Raji (cell line): Measurements from ENCODE around the gene DAPK3.
A peak's percentile ranks its signal among the peaks of the same experiment; 100 is the strongest.

Experiments
- POLR2A ChIP-seq: IDR thresholded peaks from 2 replicates; pipeline ENCODE4 v1.6.1; 2011; ENCODE audit warnings: low read depth, low read length, control low read depth; ENCODE audit not compliant: insufficient read depth

Gene DAPK3

DNA sequence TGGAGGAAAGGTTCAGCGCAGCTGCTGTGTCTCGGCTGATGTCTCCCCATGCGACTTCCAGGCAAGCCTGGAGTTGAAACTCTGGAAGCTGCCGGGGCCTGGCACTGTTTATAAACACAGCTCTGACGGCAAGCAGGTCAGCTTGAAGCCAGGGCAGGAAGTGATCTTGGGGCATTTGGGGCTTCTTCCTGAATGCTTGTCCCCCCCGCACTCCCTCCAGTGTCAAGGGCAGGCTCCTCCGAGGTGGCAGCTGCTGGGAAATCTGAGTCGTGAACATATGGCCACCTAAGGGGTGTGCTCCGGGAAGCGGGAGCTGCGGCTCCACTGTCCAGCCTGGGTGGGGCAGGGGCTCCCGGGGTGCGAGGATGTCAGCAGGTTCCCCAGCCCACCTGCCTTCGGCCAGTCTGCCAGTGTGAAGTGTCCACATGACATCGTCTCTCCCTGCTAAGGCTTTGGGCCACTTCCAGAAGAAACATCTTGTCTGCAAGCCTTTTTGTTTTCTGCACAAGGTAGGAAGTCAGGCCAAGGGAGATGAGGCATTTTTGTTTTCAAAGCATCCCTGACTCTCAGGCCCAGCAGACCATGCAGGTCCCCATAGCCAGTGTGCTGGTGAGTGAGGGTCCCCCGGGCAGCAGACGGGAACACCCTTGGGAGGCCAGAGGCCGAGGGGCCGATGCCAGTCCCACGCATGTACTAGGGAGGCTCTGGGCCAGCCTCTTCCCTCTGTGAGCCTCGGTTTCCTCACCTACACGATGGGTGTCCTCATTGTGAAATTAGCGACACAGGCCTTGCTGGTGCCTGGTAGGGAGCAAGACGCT lies 39.3 kb upstream of the DAPK3 start:
- no peak for TF ChIP-seq POLR2A

DNA sequence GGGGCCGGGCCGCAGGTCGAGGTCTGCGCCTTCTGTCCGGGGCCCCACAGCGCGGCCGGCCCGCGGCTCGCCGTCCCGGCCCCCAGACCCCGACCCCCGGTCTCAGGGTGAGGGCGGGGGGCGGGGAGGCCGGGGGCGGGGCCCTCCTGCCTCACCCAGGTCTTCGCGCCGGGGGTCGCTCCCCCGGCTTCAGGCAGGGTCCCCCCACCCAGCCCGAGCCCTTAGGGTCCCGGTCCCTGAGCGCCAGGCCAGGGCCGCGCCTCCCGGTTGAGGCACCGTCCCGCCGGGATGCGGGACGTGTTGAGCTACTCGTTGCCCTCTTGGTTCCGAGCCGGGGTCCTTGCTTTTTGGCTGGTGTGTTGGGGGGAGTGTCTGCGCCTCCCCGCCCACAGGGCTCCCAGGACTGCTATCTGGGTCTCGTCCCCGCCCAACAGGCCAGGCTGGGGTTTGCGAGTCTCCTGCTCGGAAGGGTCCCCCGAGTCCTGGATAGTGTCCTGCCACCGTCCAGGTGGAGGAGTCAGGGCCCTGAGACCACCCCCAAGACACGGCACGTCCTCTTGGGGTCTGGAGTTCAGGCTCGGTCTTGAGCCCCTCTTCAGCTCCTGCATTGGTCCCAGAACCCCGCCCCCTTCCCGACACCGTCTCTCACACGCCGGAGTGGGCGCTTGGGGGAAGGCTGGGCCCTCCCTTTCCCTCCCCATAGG lies 37.1 kb upstream of the DAPK3 start:
- TF ChIP-seq POLR2A, result no peak

DNA sequence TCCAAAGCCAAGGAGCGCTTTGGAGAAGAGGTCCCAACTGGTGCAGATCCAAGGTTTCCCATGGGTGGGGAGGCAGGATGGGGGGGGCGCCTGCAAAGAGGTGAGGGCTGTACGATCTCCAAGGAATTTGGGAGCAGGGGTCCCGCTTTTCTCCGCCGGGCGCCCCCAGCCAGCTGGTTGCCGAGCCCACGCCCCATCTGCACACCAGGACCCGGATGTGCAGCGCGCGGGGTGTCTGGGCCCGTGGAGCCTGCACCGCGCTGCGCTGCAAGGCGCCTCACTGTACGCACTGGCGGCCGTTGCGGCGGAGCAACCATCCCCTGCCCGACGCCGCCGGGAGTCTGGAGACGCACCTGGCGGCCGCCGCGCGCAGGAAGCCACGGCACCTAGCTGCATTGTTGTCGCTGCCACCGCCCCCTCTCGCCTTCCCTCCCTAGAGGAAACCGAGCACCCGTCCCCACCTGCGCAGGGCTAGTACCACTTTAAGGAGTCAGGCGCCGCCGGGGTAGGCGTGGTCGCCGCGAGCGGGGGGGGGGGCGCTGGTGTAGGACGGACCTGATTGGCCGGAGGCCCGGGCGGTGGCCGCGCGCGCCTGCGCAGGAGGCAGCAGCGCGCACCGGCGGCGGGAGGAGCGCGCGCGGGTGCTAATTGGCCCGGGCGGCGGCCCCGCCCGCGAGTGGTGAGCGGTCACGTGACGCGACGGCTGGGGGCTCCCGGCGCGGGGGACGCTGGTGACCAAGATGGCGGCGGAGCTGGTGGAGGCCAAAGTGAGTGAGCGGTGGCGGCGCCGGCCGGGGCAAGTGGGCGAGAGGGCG lies 36.3 kb upstream of the DAPK3 start, which contains the start of gene PIAS4:
PIAS4 (plus strand) TSS at position 716 of the 815 bp plus-strand sequence; CDS start at position 741, 25 bp downstream.
- peak; percentile 91 for TF ChIP-seq POLR2A

GRCh38 chr19:3995607-3996006 lies 24.7 kb upstream of the DAPK3 start:
- TF ChIP-seq POLR2A, result no peak

DNA sequence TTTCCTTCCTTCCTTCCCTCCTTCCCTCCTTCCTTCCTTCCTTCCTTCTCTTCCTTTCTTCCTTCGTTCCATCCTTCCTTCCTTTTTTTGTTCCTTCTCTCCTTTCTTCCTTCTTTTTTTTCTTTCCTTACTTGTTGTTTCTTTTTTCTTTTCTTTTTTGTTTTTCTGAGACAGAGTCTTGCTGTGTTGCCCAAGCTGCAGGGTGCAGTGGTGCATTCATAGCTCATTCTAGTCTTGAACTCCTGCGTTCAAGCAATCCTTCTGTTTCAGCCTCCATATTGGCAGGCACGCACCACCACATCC lies 19.9 kb upstream of the DAPK3 start:
- no peak for TF ChIP-seq POLR2A

GRCh38 chr19:3987619-3988371 lies 16.9 kb upstream of the DAPK3 start:
- TF ChIP-seq POLR2A, result peak; percentile 7; the same call in 1 of the 2 replicates

DNA sequence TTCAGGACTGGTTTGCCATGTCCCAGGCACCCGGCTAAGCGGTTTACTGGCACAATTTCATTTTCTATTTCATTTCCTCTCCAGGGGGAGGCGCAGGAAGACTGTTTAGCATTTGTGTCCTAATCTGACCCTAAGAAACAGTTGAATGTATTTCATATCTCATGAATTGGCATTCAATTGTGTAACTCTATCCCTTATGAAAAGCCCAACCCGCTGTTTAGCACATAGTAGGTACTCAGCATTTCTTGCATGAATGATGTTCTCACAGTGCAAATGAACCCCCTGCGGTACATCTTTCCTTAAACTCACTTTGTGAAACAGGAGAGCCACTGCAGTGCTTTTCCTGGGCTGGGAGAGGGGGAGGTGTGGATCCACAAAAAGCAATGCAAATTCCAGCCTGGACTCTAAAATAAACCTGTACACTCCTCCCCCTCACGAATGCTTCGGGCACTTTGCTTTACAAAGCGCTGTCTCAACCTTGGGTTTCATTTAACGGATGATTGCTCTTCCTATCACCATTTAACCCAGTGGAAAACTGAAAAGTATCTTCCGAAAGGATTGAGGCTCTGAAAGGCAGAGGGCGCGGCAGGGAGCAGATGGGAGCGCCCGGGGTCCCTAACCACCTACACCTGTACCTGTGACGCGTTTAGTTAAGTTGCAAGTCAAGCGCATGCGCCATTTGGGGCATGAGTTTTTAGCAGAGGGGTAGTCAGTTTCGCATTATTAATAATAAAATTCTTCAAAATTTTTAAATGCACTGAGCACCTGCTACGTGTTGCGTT lies 15.6 kb upstream of the DAPK3 start:
- TF ChIP-seq POLR2A, result no peak

DNA sequence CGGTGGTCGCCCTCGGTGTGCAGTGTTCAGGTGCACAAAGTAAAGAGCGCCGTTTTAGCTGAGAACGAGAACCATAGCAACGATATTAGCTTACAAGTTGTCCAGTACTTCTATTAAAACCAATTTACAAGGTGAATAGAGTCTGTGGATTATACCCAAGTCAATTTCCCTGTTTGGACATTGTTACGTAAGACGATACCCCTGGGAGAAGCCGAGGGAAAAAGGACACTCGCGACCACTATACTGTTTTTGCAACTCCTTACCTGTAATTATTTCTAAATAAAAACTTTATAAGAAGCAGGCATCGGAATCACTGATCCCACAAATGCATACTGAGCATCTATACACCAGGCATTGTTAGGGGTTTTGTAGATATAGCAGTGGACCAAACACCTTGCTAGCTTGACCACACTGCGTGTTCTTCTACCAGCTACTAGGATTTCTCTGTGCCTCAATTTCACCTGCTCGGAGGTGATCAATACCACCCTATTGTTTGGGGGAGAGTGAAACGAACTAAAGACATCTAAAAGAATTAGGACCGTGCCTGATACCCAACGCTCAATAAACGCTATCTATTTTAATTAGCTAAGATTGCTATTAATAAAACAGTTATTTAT lies 14.9 kb upstream of the DAPK3 start:
- no peak for TF ChIP-seq POLR2A

DNA sequence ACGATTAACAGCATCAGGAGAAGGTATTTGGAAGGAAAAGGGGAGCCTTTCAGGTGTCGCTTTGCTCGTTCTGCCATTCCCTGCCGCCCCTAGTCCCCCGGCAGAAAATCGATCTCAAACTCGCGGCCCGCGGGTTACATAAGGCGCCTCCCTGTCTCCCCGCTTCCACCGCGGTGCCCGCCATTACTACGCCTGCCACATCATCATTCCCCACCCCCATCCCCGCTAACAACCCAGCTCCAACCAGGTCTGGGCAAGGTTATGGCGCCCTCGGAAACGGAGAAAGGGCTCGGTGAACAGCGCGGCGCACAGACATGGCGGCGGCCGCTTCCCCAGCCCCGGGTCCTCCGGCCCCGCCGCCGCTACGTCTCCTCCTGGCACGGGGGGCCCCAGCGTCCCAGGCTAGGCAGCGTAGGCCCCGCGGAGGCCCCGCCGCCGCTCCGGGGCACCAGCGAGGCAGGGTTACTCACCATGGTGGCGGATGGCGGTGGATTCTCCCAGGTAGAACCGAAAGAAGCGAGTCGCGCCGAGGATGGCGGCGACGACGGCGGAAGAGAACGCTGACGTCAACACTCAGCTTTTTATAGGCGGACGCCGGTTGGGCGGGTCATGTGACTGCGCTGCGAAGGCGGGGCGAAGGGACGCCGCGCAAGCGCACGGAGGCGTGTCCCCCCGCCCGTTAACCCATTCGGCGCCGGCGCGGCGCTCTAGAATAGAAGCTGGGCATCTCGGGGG lies 14.2 kb upstream of the DAPK3 start, which contains the start of gene EEF2:
EEF2 (minus strand) TSS at position 556 of the 735 bp plus-strand sequence; CDS start at position 473, 83 bp downstream.
- TF ChIP-seq POLR2A, result peak; percentile 99

DNA sequence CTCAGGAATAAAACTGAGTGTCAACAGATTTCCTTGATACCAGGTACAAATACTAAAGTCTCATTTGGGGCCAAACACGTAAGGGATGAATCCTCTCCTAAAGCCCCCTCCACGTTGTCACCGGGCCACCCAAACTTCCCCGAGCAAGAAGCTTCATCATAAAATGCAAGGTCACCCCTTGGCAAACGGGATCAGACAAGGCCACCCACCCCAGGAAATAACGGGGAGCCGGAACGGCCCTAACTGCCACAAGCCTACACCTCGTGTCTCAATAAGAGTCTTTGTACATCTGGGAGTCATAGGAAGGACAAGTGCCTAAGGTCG lies 13.6 kb upstream of the DAPK3 start:
- no peak for TF ChIP-seq POLR2A

DNA sequence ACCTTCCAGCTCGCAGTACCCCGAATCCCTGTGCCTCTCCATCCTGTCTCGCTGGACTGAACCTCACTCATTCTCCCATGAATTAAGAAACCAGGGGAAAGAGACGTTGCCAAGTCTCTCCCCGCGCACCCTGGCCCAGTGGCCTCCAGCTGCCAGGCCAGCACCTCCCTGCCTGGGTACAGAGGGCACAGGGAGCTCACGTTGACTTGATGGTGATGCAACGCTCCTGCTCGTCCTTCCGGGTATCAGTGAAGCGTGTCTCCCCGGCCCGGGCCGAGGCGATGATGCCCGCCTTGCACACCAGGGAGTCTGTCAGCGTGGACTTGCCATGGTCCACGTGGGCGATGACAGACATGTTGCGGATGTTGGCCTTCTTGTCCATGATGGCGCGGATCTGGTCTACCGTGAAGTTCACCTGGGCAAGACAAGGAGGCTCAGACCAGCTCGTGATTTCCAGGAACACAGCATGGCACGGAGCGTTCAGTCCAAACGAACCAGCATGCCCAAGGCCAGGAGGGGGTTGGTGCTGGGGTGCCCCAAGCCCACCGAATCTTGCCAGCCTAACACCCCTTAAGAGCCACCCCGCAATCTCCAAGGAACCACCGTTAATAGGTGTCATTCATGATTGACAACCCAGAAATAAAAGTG lies 13.2 kb upstream of the DAPK3 start:
- peak; percentile 13; the same call in 1 of the 2 replicates for TF ChIP-seq POLR2A

DNA sequence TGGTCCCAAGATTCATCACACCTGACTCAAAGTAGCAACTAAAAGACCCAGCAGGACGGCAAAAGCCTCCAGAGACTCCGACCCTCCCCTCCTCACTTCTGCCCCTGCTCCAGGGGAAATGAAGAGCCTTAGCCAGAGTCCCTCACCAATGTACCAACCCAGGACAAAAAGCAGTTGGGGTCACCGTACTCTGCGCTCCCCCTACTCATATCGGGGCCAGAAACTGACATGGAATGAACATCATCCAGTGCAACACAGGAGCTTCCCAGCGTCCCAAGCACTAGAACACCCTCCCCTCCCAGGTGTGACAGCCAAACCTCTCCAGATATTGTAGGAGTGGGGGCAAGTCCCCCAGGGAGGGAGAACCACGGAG lies 12.6 kb upstream of the DAPK3 start:
- TF ChIP-seq POLR2A, result no peak
